GM15510 (cell line): ENCODE measurements around the gene CNOT6.

Source experiments
- POLR2A ChIP-seq: IDR thresholded peaks from 3 replicates; pipeline ENCODE4 v1.6.1; 2011; ENCODE audit warnings: borderline replicate concordance; ENCODE audit not compliant: insufficient read length; ENCODE audit errors: extremely low read depth

Gene CNOT6

GRCh38 chr5:180618829-180619562 is 124.8 kb downstream of the CNOT6 start:
- TF ChIP-seq POLR2A, result no peak

DNA sequence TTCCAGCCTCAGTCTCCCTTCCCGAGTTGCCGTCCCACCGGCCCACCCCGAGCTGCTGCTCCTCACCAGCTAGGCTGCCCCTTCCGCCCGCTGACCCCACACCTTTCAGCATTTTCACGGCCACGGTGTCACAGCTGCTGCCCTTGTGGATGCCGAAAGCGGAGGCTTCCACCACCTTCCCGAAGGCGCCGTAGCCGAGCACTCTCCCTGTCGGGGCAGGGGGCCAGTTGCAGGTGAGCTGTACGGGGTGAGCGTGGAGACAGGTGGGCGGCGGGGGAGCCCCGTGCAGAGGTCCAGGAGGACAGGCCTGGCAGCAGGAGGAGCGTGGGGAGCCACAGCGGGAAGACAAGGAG is 125.4 kb downstream of the CNOT6 start:
- no peak for TF ChIP-seq POLR2A

- no peak for TF ChIP-seq POLR2A
Observed at GRCh38 chr5:180620014-180620413, 125.8 kb downstream of the CNOT6 start.

GRCh38 chr5:180621311-180621710 is 127.1 kb downstream of the CNOT6 start:
- no peak for TF ChIP-seq POLR2A

- no peak for TF ChIP-seq POLR2A
Observed at GRCh38 chr5:180622910-180623309, 128.7 kb downstream of the CNOT6 start.

- no peak for TF ChIP-seq POLR2A
Observed at GRCh38 chr5:180623411-180623834, 129.2 kb downstream of the CNOT6 start.

GRCh38 chr5:180623844-180624243 is 129.7 kb downstream of the CNOT6 start:
- no peak for TF ChIP-seq POLR2A

- TF ChIP-seq POLR2A, result no peak
Observed at GRCh38 chr5:180624587-180624986, 130.4 kb downstream of the CNOT6 start.

DNA sequence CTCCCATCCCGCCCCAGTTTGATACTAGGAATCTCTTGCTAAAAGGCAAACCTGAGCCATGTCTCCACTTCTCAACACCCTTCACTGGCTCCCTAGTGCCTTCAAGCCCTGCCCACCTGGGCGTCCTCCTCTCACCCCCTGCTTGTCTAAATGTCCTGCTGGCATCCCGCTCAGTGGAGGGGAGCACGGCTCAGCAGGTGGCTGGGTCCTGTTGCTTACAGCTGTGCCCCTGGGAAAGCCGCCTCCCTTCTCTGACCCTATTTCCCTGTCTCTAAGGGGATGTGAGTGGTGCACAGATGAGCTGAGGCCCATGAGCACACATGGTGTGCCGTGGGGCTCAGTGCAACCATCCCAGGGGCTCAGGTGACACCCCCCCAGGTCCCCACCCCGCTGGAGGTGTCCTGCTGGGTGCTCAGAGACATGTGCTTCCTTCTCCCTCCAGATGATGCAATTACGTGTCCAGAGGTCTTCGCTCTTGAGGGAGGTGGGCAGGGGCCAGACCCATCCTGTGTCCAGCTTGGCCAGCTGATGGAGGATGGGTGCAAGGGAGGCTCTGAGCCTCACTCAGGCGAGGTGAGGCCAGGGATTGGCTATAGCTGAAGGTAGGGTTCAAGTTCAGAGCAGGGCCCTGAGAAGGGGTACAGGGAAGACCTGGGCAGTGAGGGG is 131.1 kb downstream of the CNOT6 start:
- TF ChIP-seq POLR2A, result no peak

DNA sequence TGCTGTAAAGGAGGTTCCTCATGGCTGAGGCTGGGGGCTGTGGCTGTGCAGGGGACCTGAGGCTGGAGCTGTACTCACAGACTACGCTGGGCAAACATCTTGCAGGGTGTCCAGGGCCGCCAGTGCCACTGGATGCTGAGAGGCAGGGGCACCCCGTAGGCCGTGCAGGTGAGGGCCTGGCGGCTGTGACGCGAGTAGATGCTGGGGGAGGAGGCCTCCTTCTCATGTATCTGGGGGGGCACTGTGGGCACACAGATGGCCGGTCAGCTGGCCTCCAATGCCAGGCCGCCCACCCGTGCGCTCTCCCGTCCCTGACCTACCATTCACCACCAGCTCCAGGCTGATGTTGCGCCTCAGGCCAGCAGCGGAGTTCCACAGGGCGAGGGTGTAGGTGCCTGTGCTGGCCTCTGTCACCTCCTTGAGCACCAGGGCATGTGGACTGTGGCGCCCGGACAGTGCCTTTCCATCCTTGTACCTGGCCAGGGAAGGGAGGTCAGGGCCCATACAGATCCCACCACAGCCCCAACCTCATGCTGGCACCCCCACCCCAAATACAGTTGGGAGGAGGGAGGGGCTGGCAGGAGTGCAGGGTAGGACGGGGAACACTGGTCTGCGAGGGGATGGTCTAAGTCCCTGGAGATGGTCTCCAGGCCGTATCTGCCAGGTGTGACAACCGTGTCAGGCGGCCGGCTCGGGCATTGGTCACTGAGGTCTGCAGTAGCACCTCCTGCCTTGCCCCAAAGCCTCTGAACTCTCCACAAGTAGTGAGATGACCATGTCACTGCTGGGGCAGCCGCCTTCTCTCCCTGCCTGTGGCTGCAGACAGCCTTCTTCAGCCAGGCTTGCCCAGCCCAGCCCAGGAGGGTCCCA is 131.8 kb downstream of the CNOT6 start:
- TF ChIP-seq POLR2A, result no peak

DNA sequence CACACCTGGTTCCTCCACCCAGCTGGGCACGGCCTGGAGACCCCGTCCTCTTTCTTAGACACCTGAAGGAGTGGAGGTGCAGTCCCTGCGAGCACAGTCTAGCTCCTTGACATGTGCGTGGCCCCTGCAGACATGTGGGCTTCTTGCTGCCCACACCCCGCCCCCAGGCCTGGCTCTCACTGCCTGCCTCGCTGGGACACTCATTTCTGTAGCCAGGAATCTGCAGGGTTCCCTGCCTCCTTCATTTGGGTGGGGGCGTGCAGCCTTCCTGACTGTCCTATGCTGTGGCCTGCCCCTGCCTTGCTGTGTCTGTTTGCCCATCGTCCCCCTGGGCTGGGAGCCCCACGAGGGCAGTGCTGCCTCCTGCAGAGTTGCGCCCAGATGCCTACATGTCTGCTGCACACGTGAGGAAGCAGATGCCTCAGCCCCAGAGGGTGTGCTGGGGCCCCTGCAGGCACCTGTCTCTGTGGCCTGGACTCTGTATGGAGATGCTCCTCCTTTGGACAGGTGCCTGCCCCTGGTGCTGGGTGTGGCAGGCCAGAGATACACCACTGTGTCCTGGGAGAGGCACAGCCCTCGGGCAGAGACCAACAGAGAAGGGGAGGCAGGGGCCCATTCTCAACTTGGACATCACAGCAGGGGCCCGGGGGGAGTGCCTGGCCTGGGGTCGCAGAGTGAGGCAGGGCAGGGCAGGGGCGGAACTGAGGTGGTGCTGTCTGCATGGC is 132.6 kb downstream of the CNOT6 start:
- TF ChIP-seq POLR2A, result no peak

- no peak for TF ChIP-seq POLR2A
Observed at GRCh38 chr5:180627386-180628120, 133.4 kb downstream of the CNOT6 start.
